CD4-positive, alpha-beta T cell (primary cell): ENCODE measurements around the gene SLC27A2. TPM values are rescaled to one million over a fixed set of nuclear protein-coding genes. Genes with fewer than 3 reads are reported as not detected.

ENCODE experiments used
- ATAC-seq: fragments of 200-7000 bp; cut with Tn5 transposase; one replicate; pipeline ENCODE4 v1.10.0; 2022; ENCODE audit warnings: mild to moderate bottlenecking; ENCODE audit not compliant: poor library complexity
- CTCF ChIA-PET: fragments of 350-600 bp; sonication (Branson Sonifier 250); formaldehyde crosslinking; loops from one replicate; lab custom pipeline; 2021; ENCODE audit warnings: antibody characterized with exemption, inconsistent platforms; lab: Charles Lee
- POLR2A ChIA-PET: fragments of 350-600 bp; sonication (Branson Sonifier 250); formaldehyde crosslinking; loops from one replicate; lab custom pipeline; 2021; ENCODE audit warnings: antibody characterized with exemption, inconsistent platforms; lab: Charles Lee
- DNase-seq, 14 experiments: peaks; one replicate each; pipeline ENCODE4 v3.0.0-alpha.2; 2013 to 2020; ENCODE audit warnings: mixed read lengths in 2 of 14
- H3K27ac ChIP-seq, 2 donors: one replicate each; pipeline versions ENCODE4 v1.5.1 to v1.7.0; 2013; ENCODE audit warnings: low read length in 2 of 2, low read depth in 1 of 2, mild to moderate bottlenecking in 1 of 2
- H3K27me3 ChIP-seq, 2 experiments: 1 replicate in 1 of 2; 2 replicates in 1 of 2; pipeline versions ENCODE4 v1.6.1 to v1.7.0; 2013; ENCODE audit warnings: low read length in 2 of 2, control low read depth in 1 of 2, mild to moderate bottlenecking in 1 of 2, moderate library complexity in 1 of 2; ENCODE audit not compliant: insufficient read depth in 2 of 2, control insufficient read depth in 1 of 2
- H3K36me3 ChIP-seq: one replicate; pipeline ENCODE4 v1.6.1; 2013; ENCODE audit warnings: low read length, control low read depth; ENCODE audit not compliant: insufficient read depth
- H3K4me1 ChIP-seq: one replicate; pipeline ENCODE4 v1.6.1; 2013; ENCODE audit warnings: low read length, control low read depth; ENCODE audit not compliant: insufficient read depth
- H3K4me3 ChIP-seq: one replicate; pipeline ENCODE4 v1.5.1; 2013; ENCODE audit warnings: mild to moderate bottlenecking, low read length, moderate library complexity
- H3K9me3 ChIP-seq, 2 experiments: 1 replicate in 1 of 2; 2 replicates in 1 of 2; pipeline versions ENCODE4 v1.6.1 to v1.7.0; 2013; ENCODE audit warnings: low read length in 2 of 2, mild to moderate bottlenecking in 2 of 2, control low read depth in 1 of 2, moderate library complexity in 1 of 2; ENCODE audit not compliant: control insufficient read depth in 1 of 2, insufficient read depth in 1 of 2
- H3K27ac Mint-ChIP-seq: one replicate; pipeline ENCODE4 v1.8.0; 2020; ENCODE audit warnings: mixed read lengths
- H3K27me3 Mint-ChIP-seq: one replicate; pipeline ENCODE4 v1.8.0; 2021; ENCODE audit warnings: mixed read lengths
- H3K36me3 Mint-ChIP-seq: one replicate; pipeline ENCODE4 v1.8.0; 2021; ENCODE audit warnings: low read depth, mixed read lengths
- H3K4me1 Mint-ChIP-seq: one replicate; pipeline ENCODE4 v1.8.0; 2021; ENCODE audit warnings: low read depth, mixed read lengths
- H3K4me3 Mint-ChIP-seq: one replicate; pipeline ENCODE4 v1.8.0; 2020; ENCODE audit warnings: mild to moderate bottlenecking, mixed read lengths
- H3K9me3 Mint-ChIP-seq: one replicate; pipeline ENCODE4 v1.8.0; 2020; ENCODE audit warnings: mixed read lengths
- CTCF ChIP-seq: fragments of 200-600 bp; IDR thresholded peaks from one replicate; pipeline ENCODE4 v1.8.0; 2022; ENCODE audit warnings: antibody characterized with exemption, mild to moderate bottlenecking
- intact Hi-C, 2 experiments: fragments of 100-400 bp; cut with DNase I in 1 of 2; cut with micrococcal nuclease in 1 of 2; formaldehyde crosslinking; loops; one replicate each; pipeline versions ENCODE4 v1.15.1 to v1.9.0; 2023 to 2025; cut with DNase I, micrococcal nuclease
- total RNA-seq, 174 experiments: library from RNA in 2 of 174; stranded (reverse) in 2 of 174; gene quantifications; one replicate each; pipeline ENCODE4 v1.2.3 and lab custom pipeline; 2021 to 2026

Gene SLC27A2
- total RNA-seq, 2 experiments from 2014 or later, result 0.22 to 0.31 TPM

GRCh38 chr15:50265620-50266019, 83.6 kb downstream of the SLC27A2 start, which contains the start of gene HDC:
HDC (minus strand) TSS chr15:50265726; CDS start chr15:50265623, 103 bp downstream.
- H3K27ac ChIP-seq, result no peak within 1 kb of the TSS
- CTCF ChIA-PET, result no interaction called here
- H3K4me1 Mint-ChIP-seq, result peaks cover 22% of the 10 kb centered on the region
- no peaks in the 10 kb centered on the region for H3K36me3 Mint-ChIP-seq
- no peak within 1 kb of the TSS for H3K4me3 ChIP-seq
- no peaks in the 10 kb centered on the region for H3K9me3 Mint-ChIP-seq
- no peaks in the 10 kb centered on the region for H3K9me3 ChIP-seq
- peaks cover 15% of the 10 kb centered on the region for H3K4me1 ChIP-seq
- H3K27ac Mint-ChIP-seq, result no peak within 1 kb of the TSS
- intact Hi-C loops, result no loop called here
- ATAC-seq, result no peak
- no peaks in the 10 kb centered on the region for H3K36me3 ChIP-seq
- TF ChIP-seq CTCF, result no peak
- DNase-seq, result no peak
- no peak within 1 kb of the TSS for H3K4me3 Mint-ChIP-seq
- H3K27me3 ChIP-seq, result no peaks in the 10 kb centered on the region
- POLR2A ChIA-PET, result no interaction called here
- H3K27me3 Mint-ChIP-seq, result peaks cover 6% of the 10 kb centered on the region

- H3K27ac ChIP-seq, result no peak overlapping the region
- DNase-seq, result no peak
- H3K27ac Mint-ChIP-seq, result no peak overlapping the region
- no peak for TF ChIP-seq CTCF
- H3K27me3 ChIP-seq, result no peaks in the 10 kb centered on the region
- H3K36me3 Mint-ChIP-seq, result no peaks in the 10 kb centered on the region
- H3K9me3 Mint-ChIP-seq, result no peaks in the 10 kb centered on the region
- ATAC-seq, result no peak
- H3K9me3 ChIP-seq, result no peaks in the 10 kb centered on the region
- peaks cover 6% of the 10 kb centered on the region for H3K27me3 Mint-ChIP-seq
- CTCF ChIA-PET, result no interaction called here
- no peak overlapping the region for H3K4me3 ChIP-seq
- no peak overlapping the region for H3K4me3 Mint-ChIP-seq
- intact Hi-C loops, result no loop called here
- peaks cover 7% of the 10 kb centered on the region for H3K4me1 ChIP-seq
- H3K4me1 Mint-ChIP-seq, result peaks cover 8% of the 10 kb centered on the region
- no peaks in the 10 kb centered on the region for H3K36me3 ChIP-seq
- POLR2A ChIA-PET, result no interaction called here
These were observed 85.6 kb downstream of the SLC27A2 start for GRCh38 chr15:50267577-50267976.

GRCh38 chr15:50275091-50275490, 93.1 kb downstream of the SLC27A2 start:
- POLR2A ChIA-PET, result no interaction called here
- intact Hi-C loops, result no loop called here
- Mint-ChIP-seq H3K4me3 (no peak overlapping the region), H3K27me3 (no peaks in the 10 kb centered on the region), H3K36me3 (peaks cover 8% of the 10 kb centered on the region), H3K27ac (no peak overlapping the region), H3K4me1 (no peaks in the 10 kb centered on the region), H3K9me3 (no peaks in the 10 kb centered on the region)
- CTCF ChIA-PET, result no interaction called here
- Histone ChIP-seq H3K9me3 (no peaks in the 10 kb centered on the region), H3K36me3 (no peaks in the 10 kb centered on the region), H3K4me1 (no peaks in the 10 kb centered on the region), H3K27me3 (no peaks in the 10 kb centered on the region), H3K27ac (no peak overlapping the region), H3K4me3 (no peak overlapping the region)
- DNase-seq (no peak), ATAC-seq (no peak)
- no peak for TF ChIP-seq CTCF
